AG09319 (cell line): ENCODE results near the gene CACUL1.

Experiments used
- DNase-seq: peaks from one replicate; pipeline ENCODE4 v3.0.0-alpha.2; 2010; ENCODE audit warnings: low read depth; ENCODE audit errors: extremely low read depth
- TF ChIP-seq, protein P1 (sequence below): IDR thresholded peaks from 2 replicates; pipeline ENCODE4 v1.5.1; 2011; ENCODE audit warnings: low read depth, mild to moderate bottlenecking, inconsistent platforms, low read length, moderate library complexity

CACUL1 gene

DNA sequence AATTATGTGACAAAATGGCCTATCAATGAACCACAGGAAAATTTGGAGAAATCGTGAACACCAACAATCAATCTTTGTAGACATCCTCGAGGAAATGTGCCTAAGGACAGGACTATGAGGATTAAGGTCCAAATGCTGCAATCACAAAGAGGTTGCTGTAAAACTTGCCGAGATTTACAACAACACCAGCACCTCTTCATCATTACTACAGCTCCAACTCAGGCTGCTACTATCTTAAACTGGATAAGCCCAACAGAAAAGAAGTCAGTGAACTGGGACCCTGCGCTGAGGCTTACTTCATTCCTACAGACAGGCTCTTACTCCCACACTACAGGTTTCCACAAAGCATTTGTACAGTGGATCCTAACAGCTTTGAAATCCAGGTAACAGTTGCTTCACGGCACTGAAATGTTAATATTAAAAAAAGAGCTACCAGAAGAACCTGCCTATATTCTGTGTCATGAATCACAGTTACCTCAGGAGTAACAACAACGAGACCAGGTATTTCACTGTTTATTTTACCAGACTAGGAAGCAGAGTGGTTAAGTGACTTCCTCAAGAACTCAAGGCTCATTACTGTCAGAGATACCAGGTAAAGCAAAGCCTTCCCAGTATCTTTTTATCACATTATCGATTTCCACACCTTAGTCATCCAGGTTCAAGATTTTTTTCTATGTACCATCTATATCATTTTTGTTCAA is 23.9 kb downstream of the CACUL1 start:
- no peak for DNase-seq
- TF ChIP-seq, protein P1, sequence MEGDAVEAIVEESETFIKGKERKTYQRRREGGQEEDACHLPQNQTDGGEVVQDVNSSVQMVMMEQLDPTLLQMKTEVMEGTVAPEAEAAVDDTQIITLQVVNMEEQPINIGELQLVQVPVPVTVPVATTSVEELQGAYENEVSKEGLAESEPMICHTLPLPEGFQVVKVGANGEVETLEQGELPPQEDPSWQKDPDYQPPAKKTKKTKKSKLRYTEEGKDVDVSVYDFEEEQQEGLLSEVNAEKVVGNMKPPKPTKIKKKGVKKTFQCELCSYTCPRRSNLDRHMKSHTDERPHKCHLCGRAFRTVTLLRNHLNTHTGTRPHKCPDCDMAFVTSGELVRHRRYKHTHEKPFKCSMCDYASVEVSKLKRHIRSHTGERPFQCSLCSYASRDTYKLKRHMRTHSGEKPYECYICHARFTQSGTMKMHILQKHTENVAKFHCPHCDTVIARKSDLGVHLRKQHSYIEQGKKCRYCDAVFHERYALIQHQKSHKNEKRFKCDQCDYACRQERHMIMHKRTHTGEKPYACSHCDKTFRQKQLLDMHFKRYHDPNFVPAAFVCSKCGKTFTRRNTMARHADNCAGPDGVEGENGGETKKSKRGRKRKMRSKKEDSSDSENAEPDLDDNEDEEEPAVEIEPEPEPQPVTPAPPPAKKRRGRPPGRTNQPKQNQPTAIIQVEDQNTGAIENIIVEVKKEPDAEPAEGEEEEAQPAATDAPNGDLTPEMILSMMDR, result no peak

DNA sequence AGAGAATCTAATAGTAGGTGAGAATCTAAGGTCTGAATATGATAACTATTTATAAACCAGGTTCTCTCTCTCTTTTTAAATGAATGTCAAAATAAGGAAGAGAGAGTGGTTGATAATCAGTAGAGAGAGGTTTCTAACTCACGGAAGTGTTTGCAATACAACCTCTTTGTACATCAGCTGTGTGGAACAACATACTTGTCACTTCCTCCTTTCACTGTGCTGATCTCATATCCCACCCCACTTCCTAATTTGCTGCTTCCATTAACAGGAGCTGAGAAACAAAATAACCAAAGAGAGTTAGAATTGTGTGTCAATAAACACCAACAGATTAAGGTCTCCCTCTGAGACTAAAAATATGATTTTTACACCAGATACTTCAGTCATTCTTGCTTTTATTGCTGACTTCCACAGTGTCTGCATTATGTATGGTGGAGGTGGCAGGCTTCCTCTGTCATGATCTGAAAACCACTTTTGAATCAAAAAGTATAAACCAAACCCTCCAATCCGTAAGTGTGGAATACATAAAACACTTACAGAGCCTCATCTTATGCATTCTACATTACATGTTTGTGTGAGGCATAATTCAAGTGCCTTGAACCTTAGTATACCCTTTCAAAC is 25.0 kb downstream of the CACUL1 start:
- DNase-seq, result no peak

DNA sequence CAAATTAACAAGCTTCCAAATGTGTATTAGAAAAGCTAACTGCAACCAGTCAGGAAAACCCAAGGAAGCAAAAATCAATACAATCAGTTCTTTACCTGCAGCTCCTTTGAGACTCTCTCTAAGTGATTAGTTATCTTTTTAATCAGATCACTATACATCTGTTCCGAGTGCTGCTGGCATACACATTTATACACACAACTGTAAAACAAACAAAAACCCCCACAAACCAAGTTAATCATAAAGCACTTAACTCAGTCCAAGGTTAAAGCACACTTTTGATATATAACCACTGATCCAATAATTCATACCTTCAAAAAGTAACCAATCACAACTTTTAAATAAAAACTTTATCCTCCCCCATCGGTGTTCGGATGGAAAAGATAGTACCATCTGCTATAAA is 25.6 kb downstream of the CACUL1 start:
- DNase-seq, result no peak
- TF ChIP-seq, protein P1, result no peak

More for the DNA sequence above, 25.0 kb downstream of the CACUL1 start:
- TF ChIP-seq, protein P1, result no peak

DNA sequence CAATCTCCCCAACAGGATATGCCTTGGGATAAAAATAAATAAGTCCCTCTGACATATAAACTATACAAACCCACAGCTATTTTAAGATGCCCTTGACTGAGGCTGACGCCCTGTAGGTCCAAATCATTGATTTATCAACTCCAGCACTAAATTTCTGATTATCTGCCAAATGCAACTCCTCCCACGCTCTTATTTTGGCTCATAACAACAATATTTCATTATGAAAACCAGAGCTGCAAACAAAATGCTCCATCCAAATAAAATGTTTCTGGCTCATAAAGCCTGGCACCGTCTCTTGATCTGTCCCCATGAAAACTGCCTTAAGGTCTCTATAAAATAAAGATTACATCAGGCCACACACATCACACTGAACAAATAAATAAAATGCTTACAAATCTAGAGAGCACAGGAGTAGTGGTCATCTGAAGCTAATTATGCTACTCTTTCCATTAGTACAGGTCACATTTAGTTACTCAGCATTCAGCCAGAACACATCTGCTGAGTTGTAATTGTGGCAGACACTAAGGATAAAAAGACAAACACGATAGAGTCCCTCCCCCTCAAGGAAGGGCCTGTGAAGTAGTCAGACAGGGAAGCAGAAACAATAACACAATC is 28.8 kb downstream of the CACUL1 start:
- TF ChIP-seq, protein P1, result no peak
- DNase-seq, result peak; percentile 64

DNA sequence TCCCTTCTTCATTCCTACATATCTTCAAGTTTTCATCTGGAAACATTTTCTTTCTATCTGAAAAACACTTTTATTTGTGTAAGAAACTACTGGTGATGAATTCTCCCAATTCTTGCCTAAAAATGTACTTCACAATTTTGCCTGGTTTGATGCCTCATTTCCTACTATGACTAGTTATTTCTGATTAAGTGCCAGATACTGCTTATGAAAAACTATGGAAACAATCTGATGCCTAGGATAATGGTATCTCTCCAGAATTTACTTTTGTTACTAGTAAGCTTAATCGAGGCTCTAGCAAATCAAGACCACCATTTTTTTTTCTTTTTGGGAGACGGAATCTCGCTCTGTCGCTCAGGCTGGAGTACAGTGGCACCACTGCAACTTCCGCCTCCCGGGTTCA is 31.3 kb downstream of the CACUL1 start:
- TF ChIP-seq, protein P1, result no peak
- DNase-seq, result no peak

DNA sequence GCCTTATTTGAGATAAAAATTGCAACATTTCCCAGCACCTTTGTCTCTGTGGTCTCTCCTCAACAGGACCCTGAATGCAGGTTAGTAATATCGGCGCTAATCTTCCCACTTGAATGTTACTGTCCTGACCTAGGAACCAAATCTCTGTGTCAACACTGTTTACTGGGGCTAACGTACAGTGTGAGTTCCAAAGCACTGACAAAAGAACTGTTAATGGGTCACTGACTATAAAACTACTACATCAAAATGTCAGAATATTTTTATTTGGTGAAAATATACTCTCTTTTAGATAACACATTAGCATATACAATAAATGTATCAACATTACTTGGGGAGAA is 33.3 kb downstream of the CACUL1 start:
- TF ChIP-seq, protein P1, result no peak

More for the DNA sequence above, 33.3 kb downstream of the CACUL1 start:
- DNase-seq, result no peak
